Activated CD4-positive, CD25-positive, alpha-beta regulatory T cell treated with anti-CD3 and anti-CD28 coated beads, Interleukin-2, amount 50 U/mL, for 24 hours (primary cell): ENCODE data around the gene KCTD13.
"Not testable (repeated sequence)": the region's sequence is repeated elsewhere in the genome, so short reads cannot be mapped to it uniquely, and the experiment has no call there.

Experiments
- ATAC-seq, 2 donors: fragments of 150-1000 bp; cut with Tn5 transposase; one replicate each; pipeline ENCODE4 v1.10.0; 2021; ENCODE audit warnings: mild to moderate bottlenecking in 1 of 2, moderate library complexity in 1 of 2

KCTD13 gene

DNA sequence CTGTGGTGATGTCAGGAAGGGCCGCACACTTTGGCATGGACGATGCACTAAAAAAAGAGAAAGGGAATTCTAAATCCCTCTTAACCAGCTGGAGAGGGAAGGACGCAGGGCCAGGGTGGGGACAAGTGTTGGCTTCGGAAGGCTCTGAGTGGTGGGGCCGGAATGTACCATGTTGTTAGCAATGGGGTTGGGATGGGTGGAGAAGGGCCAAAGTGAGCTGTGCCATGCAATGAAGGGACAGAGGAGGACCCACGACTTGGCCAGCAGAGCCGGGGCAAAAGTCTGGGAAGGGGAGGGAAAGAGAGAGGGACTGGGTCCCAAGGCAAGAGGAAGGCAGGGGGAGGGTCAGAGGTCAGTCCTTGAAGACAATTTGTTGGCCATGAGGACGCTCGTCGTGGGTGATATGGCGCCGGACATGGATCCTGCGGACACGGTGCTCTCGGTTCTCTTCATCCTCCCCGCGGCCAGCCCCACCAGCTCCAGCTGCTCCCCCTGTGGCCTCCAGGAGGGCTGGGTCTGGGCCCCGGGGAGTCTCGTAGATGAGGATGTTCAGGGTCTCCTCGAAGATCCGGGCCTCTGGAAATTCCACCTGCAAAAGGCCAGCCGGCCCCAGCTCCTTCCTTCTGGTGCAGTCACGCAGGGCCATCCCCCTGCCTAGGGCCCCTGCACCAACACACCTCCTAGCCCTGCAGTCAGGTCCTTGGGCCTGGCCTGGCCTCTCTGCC lies 19.3 kb downstream of the KCTD13 start:
- no peak for ATAC-seq

DNA sequence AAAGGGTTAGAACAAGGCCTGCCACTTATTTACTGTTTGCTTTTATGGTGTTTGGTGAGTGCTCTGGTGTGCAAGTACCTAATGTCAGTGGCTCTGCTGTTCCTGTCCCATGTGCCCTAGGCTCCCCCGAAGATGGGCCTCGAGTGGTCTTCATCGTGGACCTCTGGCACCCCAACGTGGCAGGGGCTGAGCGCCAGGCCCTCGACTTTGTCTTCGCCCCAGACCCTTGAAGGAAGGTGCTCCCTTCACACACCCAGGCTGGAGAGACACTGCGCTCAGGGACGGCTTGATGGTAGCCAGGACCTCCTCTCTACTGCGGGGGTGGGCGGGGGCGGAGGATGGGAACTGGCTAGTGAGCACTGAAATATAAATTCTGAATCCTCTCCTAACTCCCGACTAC lies 20.4 kb downstream of the KCTD13 start:
- ATAC-seq = no peak

DNA sequence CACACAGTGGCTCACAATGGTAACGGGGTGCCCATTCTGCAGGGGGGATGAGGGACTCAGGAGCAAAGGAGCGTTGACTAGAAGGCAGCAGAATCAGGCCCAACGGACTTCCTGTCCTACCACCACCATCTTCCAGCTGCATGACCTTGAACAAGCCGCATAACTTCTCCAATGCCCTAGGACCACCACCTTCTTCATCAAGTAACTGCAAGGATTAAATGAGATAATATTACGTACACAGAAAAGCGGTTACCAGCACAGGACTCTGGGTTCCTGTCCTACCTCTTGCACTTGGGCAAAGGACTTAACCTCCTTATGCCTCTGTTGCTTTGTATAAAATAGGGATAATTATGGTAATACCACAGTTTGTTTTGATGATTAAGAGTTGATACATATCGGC lies 21.1 kb downstream of the KCTD13 start:
- ATAC-seq = no peak

DNA sequence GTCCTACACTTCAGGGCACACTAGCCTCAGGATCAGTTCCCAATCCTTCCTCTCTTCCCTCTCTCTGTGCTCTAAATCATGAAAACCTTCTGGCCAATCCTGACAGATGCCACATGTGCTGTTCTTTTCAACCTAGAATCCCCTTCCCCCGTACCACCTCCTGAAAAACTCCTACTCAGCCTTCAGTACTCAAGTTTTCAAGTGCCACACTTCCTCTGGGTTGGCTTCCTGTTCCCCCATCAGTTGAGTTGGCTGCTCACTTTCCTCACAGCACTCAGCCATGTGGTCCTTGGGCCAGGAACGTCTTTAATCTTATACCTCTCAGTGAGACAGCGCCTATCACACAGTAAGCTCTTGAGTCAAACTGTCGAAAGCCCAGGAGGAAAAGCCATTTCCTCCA lies 22.4 kb downstream of the KCTD13 start:
- no peak for ATAC-seq

DNA sequence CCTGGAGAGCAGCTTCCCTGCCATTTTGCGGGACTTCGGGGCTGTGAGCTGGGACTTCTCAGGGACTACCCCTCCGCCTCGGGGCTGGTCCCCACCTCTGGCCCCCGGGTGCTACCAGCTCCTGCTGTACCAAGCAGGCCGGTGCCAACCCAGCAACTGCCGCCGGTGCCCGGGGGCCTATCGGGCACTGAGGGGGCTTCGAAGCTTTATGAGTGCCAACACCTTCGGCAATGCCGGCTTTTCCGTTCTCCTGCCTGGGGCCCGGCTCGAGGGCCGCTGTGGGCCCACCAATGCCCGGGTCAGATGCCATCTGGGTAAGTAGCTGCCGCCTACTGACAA lies 24.4 kb downstream of the KCTD13 start:
- no peak for ATAC-seq

DNA sequence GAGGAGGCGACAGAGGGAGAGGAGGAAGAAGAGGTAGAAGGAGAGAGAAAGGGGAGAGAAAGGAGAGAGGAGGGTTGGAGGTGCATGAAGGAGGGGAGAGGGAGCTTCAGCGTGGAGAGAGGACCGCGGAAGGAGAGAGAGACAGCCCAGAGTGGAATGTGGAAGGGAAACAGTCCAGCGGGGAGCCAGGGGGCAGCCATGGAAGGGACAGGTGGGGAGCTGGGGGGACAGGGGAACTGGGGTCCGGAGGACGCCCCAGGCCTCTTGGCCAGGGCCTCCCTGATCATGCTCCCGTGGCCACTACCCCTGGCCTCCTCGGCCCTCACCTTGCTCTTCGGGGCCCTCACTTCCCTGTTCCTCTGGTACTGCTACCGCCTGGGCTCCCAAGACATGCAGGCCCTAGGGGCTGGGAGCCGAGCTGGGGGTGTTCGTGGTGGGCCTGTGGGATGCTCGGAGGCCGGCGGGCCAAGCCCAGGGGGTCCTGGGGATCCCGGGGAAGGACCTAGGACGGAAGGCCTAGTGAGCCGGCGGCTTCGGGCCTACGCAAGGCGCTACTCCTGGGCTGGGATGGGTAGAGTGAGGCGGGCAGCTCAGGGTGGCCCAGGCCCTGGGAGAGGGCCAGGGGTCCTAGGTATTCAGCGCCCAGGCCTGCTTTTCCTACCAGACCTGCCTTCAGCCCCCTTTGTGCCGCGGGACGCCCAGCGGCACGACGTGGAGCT lies 25.0 kb downstream of the KCTD13 start:
- no peak for ATAC-seq

DNA sequence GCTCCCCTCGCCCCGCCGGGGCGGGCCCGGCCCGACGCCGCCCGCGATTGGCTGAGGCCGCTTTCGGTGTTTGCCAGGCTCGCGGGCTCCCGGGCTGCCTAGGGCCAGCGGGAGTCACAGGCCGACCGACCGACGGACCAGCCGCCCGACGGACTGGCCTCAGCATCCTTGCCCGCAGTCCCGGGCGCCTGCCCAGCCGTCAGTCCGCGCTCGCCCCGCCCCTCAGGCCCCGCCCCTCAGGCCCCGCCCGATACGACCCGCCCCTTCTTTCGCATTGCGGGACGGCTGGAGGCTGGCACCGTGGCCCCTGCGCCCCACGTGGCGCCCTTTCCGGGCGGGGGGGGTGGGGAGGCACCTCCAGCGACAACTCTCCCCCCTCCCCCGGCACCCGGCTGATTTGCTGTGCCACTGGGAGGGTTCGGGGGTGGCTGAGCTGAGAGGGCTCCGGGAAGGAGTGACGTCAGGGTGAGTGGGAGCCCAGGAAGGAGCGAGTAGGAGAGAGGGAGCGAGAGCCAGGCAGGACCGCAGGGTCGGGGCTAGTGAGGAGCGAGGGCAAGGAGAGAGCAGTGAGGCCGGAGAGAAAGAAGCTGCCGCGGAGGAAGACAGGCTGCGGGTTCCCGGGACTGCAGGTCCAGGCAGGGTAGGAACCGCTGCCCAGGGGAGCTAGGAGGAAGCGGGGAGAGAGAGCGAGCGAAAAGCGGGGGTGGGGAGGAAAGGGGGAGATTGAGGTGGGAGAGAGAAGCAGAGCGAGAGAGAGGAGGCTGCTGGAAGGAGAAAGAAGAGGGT lies 25.7 kb downstream of the KCTD13 start, which contains the start of gene ASPHD1:
Gene ASPHD1, plus strand, starts transcription at position 387 of the 786 bp plus-strand sequence. CDS start 484 bp downstream, outside the sequence.
- ATAC-seq = peak; percentile 81 to 91

DNA sequence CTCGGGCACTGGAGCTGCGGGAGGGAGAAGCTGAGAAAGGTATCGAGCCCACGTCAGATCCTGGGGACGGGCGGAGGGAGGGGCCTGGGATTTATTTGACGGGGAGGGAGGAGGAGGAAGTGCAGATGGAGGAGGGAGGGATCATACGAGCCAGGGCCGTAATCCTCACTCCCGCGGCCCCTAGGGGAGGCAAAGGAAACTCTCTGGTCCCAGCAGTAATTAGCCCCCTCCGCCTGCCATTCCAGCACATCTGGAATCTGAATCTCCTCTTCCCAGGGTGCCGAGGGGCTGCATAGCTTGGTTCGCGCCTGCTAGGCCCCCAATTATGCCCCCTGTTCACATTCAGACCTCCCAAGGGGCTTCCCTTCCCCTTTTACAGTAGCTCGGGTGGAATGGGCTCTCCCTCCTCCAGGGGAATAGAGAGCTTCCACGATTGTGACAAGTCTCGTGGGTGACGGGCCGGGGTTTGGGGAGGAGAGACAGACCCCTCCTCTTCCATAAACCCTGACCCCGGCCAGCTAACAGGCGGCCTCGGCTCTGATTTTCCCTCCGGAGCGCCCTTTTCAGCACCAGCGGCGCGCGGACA lies 26.4 kb downstream of the KCTD13 start, which contains the start of gene SEZ6L2:
Gene SEZ6L2, minus strand, starts transcription at position 35 of the 586 bp plus-strand sequence. CDS start 531 bp downstream, outside the sequence.
- no peak for ATAC-seq

DNA sequence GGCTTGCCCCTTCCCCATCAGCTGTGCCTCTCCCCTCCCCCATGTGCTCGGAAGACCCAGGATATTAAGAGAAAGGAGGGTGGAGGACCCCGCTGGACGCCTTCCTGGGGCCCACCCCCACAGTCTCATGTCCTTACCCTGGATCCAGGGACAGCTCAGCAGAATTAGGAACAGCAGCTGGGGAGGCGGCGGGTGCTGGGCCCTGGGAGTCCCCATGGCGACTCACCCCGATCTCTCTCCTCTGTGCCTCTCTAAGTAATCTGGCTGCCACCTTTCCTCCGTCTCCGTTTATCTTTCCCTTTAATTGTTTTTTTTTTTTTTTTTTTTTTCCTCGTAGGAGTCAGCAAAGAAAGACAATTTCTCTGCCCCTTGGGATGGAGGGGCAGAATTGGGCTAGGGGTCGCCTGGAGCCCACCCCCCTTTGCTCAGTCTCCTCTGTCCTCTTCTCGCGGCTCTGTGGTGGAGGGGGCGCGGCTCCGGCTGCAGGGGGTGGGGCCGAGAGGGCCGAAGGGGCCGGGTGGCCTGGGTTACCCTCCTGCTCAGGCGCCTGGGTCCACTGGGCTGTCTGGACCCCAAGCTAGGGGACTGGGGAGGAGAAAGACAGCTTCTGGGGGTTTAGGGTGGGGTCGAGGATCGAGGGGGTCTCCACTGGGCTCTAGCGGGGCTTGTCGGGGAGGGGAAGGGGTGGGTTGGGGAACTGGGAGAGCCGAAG lies 27.1 kb downstream of the KCTD13 start:
- ATAC-seq = no peak

DNA sequence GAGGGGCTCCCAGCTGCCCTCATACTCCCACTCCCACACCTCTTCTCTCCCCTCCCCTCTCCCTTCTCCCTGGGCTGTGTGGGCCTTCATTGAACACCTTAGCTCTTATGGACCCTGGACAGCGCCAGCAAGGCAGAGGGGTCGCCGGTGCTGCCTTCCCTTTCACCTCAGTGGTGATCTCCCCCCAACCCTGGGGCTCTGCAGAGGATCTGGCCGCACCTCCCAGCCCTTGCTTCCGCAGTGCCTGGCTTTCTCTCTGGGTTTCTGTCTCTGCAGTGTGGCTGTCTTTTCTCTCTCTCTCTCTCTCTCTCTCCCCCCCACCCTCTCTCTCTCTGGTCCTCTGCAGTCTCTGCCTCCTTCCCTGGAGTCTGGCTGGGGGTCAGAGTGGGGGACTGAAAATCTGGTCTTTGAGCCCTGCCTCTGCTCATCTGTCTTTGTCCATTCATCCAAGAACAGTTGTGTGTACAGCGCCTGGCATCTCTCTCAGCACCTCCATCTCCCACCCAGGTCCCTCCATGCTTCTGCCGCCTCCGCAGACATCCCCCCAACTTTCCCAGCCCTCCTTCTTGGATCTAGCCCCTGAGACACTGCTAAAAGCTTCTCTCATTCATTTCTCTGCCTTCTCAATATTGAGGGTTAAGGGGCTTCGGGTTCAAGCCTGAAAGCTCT lies 27.8 kb downstream of the KCTD13 start:
- ATAC-seq = no peak

DNA sequence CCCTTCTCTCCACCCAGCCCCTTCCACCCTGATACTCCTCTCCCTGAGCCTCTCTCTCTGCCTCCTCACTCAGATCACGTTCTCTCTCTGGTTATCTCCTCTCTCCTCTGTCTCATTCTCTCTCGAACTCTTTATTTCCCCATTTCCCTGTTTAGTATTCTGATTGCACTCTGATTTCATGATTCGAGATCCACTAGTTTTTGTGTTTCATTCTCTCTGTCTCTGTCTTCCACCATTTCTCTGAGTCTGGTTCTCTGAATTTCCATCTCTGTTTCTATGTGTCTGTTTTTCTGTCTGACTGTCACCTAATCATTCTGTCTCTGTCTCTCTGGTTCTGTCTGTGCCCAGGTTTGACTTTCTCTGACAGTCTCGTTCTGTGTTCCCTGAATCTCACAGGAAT lies 28.7 kb downstream of the KCTD13 start:
- no peak for ATAC-seq

DNA sequence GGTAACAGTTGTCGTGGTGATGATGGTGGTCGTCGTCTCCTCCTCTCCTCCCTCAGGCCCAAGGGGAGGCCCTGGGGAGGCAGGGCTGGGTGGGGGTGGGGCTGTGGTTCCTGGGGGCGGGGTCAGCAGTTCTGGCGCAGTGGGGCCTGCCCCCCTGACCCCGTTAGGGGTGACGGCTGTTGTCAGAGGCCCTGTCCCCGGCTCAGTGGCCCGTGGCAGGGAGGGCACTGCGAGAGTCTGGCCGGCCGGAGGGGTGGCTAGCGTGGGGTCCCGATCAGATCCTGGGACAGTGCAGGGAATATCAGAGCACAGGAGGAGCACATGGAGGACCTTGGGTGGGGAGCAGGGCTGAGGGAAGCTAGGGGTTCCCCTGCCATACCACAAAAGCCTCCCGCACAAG lies 29.2 kb downstream of the KCTD13 start:
- ATAC-seq = no peak

DNA sequence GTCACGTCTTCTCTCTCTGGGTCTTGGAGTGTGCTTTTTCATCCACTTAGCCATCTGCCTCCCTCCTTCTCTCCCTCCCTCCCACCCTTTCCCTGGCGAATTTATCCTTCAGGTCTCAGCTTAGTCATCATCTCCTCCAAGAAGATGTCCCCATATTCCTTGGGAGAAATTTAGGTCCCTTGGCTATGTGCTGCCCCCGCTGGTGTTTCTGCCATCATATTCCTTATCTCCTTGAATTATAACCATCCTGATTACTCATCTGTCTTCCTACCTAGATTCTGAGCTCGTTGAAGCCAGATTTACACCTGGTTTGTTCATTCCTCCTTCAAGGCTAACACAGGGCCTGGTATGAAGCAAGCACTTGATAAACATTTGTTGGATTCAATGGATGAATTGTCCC lies 31.7 kb downstream of the KCTD13 start:
- no peak for ATAC-seq

DNA sequence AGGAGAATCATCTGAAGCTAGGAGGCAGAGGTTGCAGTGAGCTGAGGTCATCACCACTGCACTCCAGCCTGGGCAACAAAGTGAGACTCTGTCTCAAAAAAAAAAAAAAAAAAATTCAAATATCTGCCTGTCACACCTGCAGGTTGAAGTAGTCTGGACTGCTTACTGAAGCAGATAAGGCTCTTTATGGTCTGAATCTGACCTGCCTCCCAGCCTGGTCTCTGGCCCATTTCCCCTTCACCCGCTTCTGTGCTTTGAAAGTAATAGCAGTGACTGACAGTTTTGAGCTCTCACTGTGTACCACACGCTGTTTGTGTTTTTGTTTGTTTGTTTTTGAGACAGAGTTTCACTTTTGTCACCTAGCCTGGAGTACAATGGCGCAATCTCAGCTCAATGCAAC lies 32.5 kb downstream of the KCTD13 start:
- no peak for ATAC-seq

DNA sequence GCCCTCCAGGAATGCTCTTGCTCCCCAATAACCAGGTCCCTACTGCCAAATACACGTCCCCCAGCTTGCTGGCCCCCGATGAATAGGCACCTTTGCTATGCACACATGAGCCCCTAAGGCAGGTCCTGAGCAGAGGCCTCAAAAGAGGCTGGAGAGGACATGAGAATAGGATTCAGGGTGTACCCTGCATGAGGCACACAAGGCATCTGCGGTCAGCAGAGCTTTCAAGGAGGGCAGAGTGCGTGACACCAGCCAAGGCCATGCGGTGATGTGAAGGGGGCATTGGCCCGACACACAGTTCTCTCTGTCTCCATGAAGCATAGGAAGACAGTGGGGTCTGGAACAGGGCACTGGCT lies 33.6 kb downstream of the KCTD13 start:
- ATAC-seq = no peak

DNA sequence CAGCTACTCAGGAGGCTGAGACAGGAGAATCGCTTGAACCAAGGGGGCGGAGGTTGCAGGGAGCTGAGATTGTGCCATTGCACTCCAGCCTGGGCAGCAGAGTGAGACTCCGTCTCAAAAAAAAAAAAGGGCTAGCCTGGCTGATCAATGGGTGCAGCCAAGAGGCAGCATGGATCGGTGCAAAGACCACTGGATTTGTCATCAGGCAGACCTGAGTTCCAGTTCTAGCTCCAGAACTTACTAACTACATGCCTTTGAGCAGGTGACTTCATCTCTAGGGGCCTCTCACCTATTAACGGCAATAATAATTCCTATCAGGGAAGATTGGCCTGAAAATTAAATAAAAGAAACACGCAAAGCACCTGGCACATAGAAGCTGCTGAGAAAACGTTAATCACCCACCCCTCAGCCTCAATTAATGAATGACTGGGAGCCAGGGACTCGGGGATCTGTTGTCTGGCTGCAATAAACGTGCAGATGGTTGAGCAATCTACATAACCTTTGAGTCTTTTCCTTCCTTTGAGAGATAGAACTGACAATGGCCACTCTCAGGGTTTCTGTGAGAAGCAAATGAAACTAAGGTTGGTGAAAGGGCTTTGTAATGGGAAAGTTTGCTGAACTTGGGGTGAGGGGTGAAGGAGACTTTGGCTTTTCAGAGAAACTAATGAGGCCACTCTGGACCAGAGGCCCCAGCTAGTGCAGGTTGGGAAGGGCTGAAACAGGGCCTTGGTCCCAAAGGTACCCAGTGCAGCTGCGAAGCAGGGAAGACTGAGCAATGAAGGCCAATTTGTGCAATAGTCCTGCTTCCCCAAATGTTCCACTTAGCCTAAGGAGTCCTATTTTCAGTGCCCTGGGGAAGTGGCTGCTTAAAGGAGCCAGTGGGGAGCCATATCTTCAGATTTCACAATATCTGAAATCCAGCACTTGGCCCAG lies 34.2 kb downstream of the KCTD13 start:
- ATAC-seq = no peak

DNA sequence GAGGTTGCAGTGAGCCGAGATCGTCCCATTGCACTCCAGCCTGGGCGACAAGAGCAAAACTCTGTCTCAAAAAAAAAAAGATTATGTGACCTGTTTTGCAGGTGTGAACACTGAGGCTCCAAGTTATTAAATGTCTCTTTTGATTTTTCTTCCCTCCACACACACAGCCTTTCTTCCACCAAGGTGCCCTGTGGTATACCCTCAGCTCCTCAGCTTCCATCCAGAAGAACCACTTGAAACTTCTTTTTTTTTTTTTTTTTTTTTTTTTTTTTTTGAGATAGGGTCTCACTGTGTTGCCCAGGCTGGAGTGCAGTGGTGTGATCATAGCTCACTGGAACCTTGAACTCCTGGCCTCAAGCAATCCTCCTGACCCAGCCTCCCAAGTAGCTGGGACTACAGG lies 36.7 kb downstream of the KCTD13 start:
- ATAC-seq = not testable (repeated sequence)

DNA sequence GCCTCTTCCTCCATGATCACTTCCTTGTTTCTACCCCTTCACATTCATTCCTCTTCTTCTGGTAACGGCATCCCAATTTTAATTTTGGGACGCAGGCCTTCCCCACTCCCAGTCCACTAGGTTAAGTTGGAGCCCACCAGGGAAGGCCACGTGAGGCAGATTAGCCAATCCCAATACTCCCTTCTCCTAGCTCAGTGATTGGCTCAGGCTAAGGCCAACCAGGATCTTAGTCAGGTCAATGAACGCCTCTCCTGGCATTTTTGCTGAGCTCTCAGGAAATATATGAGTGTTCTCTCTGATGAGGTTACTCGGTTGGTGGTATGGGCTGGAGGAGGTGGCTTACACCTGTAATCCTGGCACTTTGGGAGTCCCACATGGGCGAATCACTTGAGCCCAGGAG lies 42.0 kb downstream of the KCTD13 start:
- no peak for ATAC-seq

DNA sequence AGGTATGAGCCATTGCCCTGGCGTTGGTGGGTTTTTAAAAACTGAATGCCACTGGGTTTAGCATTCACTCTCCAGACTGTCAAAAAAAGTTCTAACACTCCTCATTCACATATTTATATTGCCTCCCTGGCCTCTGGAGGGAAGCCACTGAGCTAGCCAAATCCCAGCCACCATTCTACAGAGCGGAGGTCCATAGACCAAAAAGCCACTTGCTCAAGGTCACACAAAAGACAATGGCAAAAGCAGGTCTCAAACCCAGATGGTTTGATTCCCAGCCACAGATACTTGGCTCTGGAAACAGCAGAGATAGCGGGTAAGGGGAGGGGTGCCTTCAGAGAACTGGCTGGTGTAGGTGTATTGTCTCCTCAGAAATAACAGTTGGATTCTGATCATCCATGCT lies 45.0 kb downstream of the KCTD13 start:
- ATAC-seq = no peak

DNA sequence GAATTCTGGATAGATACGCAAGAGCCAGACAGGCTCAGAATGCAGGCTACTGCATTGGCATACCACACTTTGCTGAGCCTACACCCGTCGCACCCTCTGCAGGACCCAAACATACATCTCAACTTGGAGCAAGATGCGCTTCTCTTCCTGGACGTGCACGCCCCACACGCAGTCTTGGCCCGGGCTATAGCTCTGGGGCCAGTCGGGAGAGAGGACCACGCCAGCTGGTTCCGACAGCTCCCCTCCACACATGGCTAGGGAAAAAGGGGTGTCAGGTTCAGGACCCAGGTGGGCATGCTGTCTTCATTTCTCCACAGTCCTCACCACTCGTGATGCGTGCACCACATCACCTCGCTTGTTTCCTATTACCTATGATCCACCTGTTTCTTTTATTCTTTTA lies 47.9 kb downstream of the KCTD13 start:
- no peak for ATAC-seq
